Calu3 (cell line): ENCODE measurements around the gene ATP8A2. TPM values are rescaled to one million over a fixed set of nuclear protein-coding genes. Genes with fewer than 3 reads are reported as not detected.

Source experiments
- BruUV-seq: library from RNA; stranded (reverse); fragments of 400-500 nt; replicated peaks from 2 replicates; lab custom pipeline; 2021; lab: Mats Ljungman, UMichigan
- CTCF ChIA-PET: fragments of 300-600 bp; sonication (Branson Sonifier 250); formaldehyde crosslinking; loops from one replicate; lab custom pipeline; 2022; ENCODE audit warnings: antibody characterized with exemption; lab: Charles Lee
- DNase-seq: peaks from one replicate; pipeline ENCODE4 v3.0.0; 2022
- H3K27ac Mint-ChIP-seq: one replicate; pipeline ENCODE4 v1.8.0; 2022; ENCODE audit warnings: mixed read lengths; ENCODE audit not compliant: unreplicated experiment
- H3K27me3 Mint-ChIP-seq: one replicate; pipeline ENCODE4 v1.8.0; 2022; ENCODE audit warnings: mixed read lengths; ENCODE audit not compliant: unreplicated experiment
- H3K36me3 Mint-ChIP-seq: one replicate; pipeline ENCODE4 v1.8.0; 2022; ENCODE audit warnings: mild to moderate bottlenecking, moderate library complexity, mixed read lengths; ENCODE audit not compliant: insufficient read depth, unreplicated experiment
- H3K4me1 Mint-ChIP-seq: one replicate; pipeline ENCODE4 v1.8.0; 2022; ENCODE audit warnings: mild to moderate bottlenecking, low read depth, mixed read lengths; ENCODE audit not compliant: unreplicated experiment
- H3K4me3 Mint-ChIP-seq: one replicate; pipeline ENCODE4 v1.8.0; 2022; ENCODE audit warnings: mild to moderate bottlenecking, low read depth, moderate library complexity, mixed read lengths; ENCODE audit not compliant: unreplicated experiment
- H3K9me3 Mint-ChIP-seq: one replicate; pipeline ENCODE4 v1.8.0; 2022; ENCODE audit warnings: low read depth, mixed read lengths; ENCODE audit not compliant: unreplicated experiment
- CTCF ChIP-seq: fragments of 200-600 bp; IDR thresholded peaks from one replicate; pipeline ENCODE4 v1.8.0; 2022; ENCODE audit warnings: antibody characterized with exemption; ENCODE audit not compliant: unreplicated experiment
- intact Hi-C: fragments of 100-400 bp; cut with micrococcal nuclease; formaldehyde crosslinking; loops from one replicate; pipeline ENCODE4 v1.10.0; 2022; ENCODE audit not compliant: unreplicated experiment
- total RNA-seq: library from RNA; stranded (reverse); gene quantifications from 2 replicates; pipeline ENCODE4 v1.2.3, GENCODE V29; 2022

Gene ATP8A2
- total RNA-seq, 1 experiment from 2014 or later = 0.05 TPM

- BruUV-seq = no TSS peak
- TF ChIP-seq CTCF = no peak
- Mint-ChIP-seq H3K9me3 (peaks cover 3% of the 10 kb centered on the region), H3K36me3 (no peaks in the 10 kb centered on the region), H3K4me3 (no peak overlapping the region), H3K27ac (no peak overlapping the region), H3K27me3 (peaks cover 37% of the 10 kb centered on the region), H3K4me1 (no peaks in the 10 kb centered on the region)
- CTCF ChIA-PET = no interaction called here
- DNase-seq = no peak
- intact Hi-C loops = no loop called here
Observed at GRCh38 chr13:25608181-25608580, 236.4 kb downstream of the ATP8A2 start.

- H3K4me1 Mint-ChIP-seq = no peaks in the 10 kb centered on the region
- H3K4me3 Mint-ChIP-seq = no peak overlapping the region
- no TSS peak for BruUV-seq
- DNase-seq = no peak
- H3K27me3 Mint-ChIP-seq = peaks cover 81% of the 10 kb centered on the region
- no peaks in the 10 kb centered on the region for H3K9me3 Mint-ChIP-seq
- no peak for TF ChIP-seq CTCF
- CTCF ChIA-PET = no interaction called here
- no peaks in the 10 kb centered on the region for H3K36me3 Mint-ChIP-seq
- H3K27ac Mint-ChIP-seq = no peak overlapping the region
- intact Hi-C loops = no loop called here
Observed at GRCh38 chr13:25616674-25617073, 244.9 kb downstream of the ATP8A2 start.

GRCh38 chr13:25619897-25620296, 248.1 kb downstream of the ATP8A2 start:
- peaks cover 51% of the 10 kb centered on the region for H3K27me3 Mint-ChIP-seq
- H3K27ac Mint-ChIP-seq = no peak overlapping the region
- no peak overlapping the region for H3K4me3 Mint-ChIP-seq
- CTCF ChIA-PET = no interaction called here
- no peaks in the 10 kb centered on the region for H3K36me3 Mint-ChIP-seq
- no peak for DNase-seq
- no peaks in the 10 kb centered on the region for H3K9me3 Mint-ChIP-seq
- no peak for TF ChIP-seq CTCF
- no TSS peak for BruUV-seq
- intact Hi-C loops = no loop called here
- no peaks in the 10 kb centered on the region for H3K4me1 Mint-ChIP-seq

GRCh38 chr13:25625414-25625813, 253.6 kb downstream of the ATP8A2 start:
- BruUV-seq = no TSS peak
- intact Hi-C loops = no loop called here
- no peak for TF ChIP-seq CTCF
- Mint-ChIP-seq H3K27me3 (peaks cover 35% of the 10 kb centered on the region), H3K27ac (no peak overlapping the region), H3K4me3 (no peak overlapping the region), H3K36me3 (no peaks in the 10 kb centered on the region), H3K9me3 (no peaks in the 10 kb centered on the region), H3K4me1 (no peaks in the 10 kb centered on the region)
- CTCF ChIA-PET = no interaction called here
- DNase-seq = no peak
